OCI-LY1 (cell line): Measurements from ENCODE around the gene DNAJC30.

Source experiments
- EZH2 ChIP-seq: fragments of 200-600 bp; sonication (generic), shearing (Covaris generic); IDR thresholded peaks from 2 replicates; pipeline ENCODE4 v1.8.0; 2017; ENCODE audit warnings: borderline replicate concordance, mixed run types, mild to moderate bottlenecking, antibody characterized with exemption, low read length, moderate library complexity, mixed read lengths
- TF ChIP-seq, protein P1 (sequence below): fragments of 200-600 bp; sonication (generic), shearing (Covaris generic); IDR thresholded peaks from 2 replicates; pipeline ENCODE4 v1.5.1; 2017; ENCODE audit warnings: mild to moderate bottlenecking, antibody characterized with exemption, low read length, moderate library complexity, mixed read lengths

DNA sequence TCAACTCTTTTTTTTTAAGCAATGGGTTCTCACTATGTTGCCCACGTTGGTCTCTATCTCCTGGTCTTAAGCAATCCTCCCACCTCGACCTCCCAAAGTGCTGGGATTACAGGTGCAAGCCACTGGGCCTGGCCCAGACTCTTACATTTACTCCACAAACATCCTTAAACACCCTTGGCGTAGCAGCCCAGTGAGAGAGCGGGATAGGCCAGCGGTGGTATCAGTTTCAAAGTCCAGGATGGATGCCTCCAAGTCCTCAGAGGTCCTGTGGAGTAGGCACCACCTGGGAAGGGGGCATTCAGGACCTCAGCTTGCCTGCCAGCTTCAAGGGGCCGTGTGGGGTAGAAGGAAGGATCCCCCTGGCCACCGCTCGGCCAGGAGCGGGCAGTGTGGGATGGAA lies 33.7 kb downstream of the DNAJC30 start:
- TF ChIP-seq, protein P1, sequence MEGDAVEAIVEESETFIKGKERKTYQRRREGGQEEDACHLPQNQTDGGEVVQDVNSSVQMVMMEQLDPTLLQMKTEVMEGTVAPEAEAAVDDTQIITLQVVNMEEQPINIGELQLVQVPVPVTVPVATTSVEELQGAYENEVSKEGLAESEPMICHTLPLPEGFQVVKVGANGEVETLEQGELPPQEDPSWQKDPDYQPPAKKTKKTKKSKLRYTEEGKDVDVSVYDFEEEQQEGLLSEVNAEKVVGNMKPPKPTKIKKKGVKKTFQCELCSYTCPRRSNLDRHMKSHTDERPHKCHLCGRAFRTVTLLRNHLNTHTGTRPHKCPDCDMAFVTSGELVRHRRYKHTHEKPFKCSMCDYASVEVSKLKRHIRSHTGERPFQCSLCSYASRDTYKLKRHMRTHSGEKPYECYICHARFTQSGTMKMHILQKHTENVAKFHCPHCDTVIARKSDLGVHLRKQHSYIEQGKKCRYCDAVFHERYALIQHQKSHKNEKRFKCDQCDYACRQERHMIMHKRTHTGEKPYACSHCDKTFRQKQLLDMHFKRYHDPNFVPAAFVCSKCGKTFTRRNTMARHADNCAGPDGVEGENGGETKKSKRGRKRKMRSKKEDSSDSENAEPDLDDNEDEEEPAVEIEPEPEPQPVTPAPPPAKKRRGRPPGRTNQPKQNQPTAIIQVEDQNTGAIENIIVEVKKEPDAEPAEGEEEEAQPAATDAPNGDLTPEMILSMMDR = no peak
- no peak for TF ChIP-seq EZH2
